Measurements from ENCODE around the gene MYO9B.
"Not testable (repeated sequence)": the region's sequence is repeated elsewhere in the genome, so short reads cannot be mapped to it uniquely, and the experiment has no call there.

MYO9B gene

GRCh38 chr19:17092696-17093095, 17.1 kb downstream of the MYO9B start:
- no peak for TF ChIP-seq CTCF (conservative IDR thresholded peaks at IDR 0.05; ENCODE audit: low read length)
- H3K4me3 ChIP-seq (ENCODE audit: low read length), result no peak overlapping the region
- no peak for DNase-seq (ENCODE audit: low read depth)

GRCh38 chr19:17094694-17095093, 19.1 kb downstream of the MYO9B start:
- H3K4me3 ChIP-seq (ENCODE audit: low read length); DNase-seq (ENCODE audit: low read depth): not testable (repeated sequence)

- H3K4me3 ChIP-seq (ENCODE audit: low read length), result no peak overlapping the region
- DNase-seq (ENCODE audit: low read depth), result peak; percentile 78
- TF ChIP-seq CTCF (conservative IDR thresholded peaks at IDR 0.05; ENCODE audit: low read length), result no peak
Observed at GRCh38 chr19:17095141-17095919, 19.8 kb downstream of the MYO9B start.

GRCh38 chr19:17097593-17098126, 22.1 kb downstream of the MYO9B start:
- H3K4me3 ChIP-seq (ENCODE audit: low read length), result no peak overlapping the region
- DNase-seq (ENCODE audit: low read depth), result peak; percentile 46
- no peak for TF ChIP-seq CTCF (conservative IDR thresholded peaks at IDR 0.05; ENCODE audit: low read length)

- no peak overlapping the region for H3K4me3 ChIP-seq (ENCODE audit: low read length)
- DNase-seq (ENCODE audit: low read depth), result no peak
- TF ChIP-seq CTCF (conservative IDR thresholded peaks at IDR 0.05; ENCODE audit: low read length), result no peak
Observed at GRCh38 chr19:17098326-17098725, 22.7 kb downstream of the MYO9B start.

GRCh38 chr19:17101686-17102628, 26.4 kb downstream of the MYO9B start:
- no peak for TF ChIP-seq CTCF (conservative IDR thresholded peaks at IDR 0.05; ENCODE audit: low read length)
- no peak overlapping the region for H3K4me3 ChIP-seq (ENCODE audit: low read length)
- DNase-seq (ENCODE audit: low read depth), result no peak

GRCh38 chr19:17103177-17103576, 27.6 kb downstream of the MYO9B start:
- TF ChIP-seq CTCF (conservative IDR thresholded peaks at IDR 0.05; ENCODE audit: low read length), result peak; percentile 62
- H3K4me3 ChIP-seq (ENCODE audit: low read length), result no peak overlapping the region
- DNase-seq (ENCODE audit: low read depth), result no peak

All from AG10803 (cell line).